ENCODE measurements around the gene VTA1. TPM values are rescaled to one million over a fixed set of nuclear protein-coding genes. Genes with fewer than 3 reads are reported as not detected.
"Not testable (repeated sequence)": the region's sequence is repeated elsewhere in the genome, so short reads cannot be mapped to it uniquely, and the experiment has no call there.

VTA1 gene
- polyA plus RNA-seq, 5 donors: 57.5 to 86.2 (median 73.6) TPM

DNA sequence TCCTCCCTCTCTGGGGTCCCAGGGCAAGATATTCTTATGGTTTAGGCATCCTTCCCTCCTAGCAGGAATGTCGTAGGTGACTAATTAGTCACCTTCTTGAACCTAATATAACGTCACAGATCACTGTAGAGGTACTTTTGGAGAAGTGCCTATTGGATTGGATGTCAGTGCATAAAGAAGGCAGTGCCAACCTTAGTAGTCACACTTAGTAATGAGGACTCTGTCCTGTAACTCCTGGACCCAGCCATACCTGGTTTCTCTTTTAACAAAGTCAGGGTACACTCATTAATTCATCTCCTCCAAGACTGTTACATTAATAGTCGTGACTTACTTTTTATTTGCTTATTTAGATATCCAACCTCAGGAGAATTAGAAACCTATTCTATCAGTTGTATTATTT is 20.0 kb downstream of the VTA1 start:
- DNase-seq: no peak

DNA sequence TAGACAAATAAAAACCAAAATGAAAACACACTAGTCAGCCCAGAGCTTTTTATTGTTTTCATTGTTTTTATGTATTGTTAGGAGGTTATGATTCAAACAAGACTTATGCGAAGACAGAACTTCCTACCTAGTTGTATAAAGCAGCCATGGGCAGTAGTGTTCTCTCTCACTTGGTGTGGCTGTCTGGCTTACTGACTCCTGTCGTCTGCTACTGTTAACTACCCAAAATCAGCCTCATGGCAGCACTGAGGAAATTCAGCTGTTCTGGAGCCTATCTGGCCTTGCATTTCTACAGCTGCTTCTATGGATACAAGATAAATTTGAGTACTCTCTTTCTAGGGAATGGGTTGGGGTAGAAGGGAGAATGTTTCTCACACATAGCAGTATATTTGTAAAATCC is 20.4 kb downstream of the VTA1 start:
- DNase-seq: no peak

DNA sequence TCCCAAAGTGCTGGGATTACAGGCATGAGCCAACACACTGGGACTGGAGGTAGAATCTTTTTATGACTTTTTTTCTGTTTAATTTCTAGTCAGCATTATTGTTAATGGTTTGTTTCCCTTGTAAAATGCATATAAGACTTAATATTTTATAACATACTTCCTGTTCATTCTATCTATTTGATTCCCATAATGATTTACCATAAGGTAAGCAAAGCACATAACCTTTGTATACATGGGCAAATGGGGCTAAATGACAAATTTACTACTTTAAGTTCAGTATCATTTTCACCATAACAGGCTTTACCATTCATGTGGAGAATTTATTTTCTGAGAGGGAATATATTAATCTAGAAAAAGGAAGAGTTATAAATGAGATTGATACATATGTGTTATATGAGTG is 24.3 kb downstream of the VTA1 start:
- DNase-seq: no peak

DNA sequence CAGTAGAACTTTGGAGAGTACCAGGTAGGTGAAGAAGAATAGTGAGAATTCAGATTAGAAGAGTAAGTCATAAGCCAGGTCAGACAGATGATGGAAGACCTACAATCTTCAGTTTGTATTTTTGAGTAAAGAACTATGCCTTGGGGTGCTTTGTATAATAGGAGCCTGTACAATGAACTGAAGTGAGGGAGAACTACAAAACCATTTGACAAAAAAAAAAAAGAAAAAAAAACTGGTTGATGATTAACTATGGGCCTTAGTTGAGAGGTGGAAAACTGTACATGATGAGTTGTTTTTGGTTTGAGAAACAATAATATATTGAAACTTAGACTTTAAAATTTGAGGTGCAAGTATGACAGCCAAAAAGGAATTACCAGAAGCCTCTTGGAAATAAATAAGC is 25.7 kb downstream of the VTA1 start:
- DNase-seq: no peak

DNA sequence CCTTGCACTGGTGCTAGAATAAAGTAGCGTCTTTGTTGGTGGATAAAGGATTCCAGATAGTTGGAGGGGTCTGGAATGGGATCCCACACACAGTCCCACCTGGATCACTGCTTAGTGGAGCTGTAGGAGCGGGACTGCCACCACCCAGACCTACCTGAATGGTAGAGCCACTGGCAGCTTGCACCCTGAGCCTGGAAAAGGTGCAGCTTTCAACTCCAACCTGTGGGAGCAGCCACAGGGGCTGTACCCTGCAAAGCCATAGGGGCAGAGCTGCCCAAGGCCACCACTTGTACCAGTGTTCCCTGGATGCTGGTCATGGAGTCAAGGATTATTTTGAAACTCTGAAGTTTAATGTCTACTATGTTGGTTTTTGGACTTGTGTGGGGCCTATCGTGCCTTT is 26.9 kb downstream of the VTA1 start:
- no peak for DNase-seq

DNA sequence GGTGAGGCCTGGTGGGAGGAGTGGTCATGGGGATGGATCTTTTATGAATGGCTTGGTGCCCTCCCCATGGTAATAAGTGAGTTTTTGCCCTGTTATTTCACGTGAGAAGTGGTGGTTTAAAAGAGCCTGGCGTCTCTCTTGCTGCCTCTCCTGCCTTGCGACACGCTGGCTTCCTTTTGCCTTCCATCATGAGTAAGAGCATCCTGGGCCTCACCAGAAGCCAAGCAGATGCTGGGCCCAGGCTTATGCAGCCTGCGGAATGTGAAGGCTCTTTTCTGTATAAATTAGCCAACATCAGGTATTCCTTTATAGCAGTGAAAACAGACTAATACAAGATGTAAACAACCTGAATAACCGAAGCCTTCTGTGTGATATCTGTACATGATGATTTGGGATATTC is 27.6 kb downstream of the VTA1 start:
- DNase-seq: no peak

DNA sequence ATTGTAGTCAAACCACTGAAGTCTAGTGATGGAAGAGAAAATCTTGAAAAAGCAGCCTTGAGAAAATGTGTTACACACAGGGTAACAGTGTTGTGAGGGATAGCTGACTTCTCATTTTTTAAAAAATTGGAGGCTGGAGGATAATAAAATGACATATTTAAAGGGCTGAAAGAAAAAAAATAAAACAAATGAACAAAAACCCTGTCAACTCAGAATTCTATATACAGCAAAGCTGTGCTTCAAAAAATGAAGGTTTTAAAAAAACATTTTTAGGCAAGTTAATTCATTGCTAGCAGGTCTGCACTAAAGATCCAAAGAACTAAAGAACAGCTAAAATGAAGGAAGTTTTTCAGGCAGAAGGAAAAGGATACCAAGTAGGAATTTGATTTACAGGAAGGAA is 31.1 kb downstream of the VTA1 start:
- no peak for DNase-seq

DNA sequence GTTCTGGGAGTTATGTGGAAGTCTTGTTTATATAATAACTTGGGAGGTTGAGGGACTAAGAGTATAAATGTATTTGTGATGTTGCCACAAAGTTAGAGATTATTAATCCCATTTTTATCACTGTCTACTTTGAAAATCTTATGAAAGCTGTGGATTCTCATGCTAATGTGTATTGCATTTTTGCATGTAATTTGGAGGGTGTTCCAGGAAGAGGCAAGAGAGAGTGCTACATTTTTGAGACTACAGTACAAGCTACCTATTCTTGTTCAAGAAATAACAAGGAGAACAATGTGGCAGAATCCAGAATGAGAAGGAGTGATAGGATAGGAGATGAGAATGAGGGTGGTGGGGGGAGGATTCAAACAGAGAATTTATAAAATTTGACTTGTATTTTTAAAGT is 34.9 kb downstream of the VTA1 start:
- DNase-seq: no peak

DNA sequence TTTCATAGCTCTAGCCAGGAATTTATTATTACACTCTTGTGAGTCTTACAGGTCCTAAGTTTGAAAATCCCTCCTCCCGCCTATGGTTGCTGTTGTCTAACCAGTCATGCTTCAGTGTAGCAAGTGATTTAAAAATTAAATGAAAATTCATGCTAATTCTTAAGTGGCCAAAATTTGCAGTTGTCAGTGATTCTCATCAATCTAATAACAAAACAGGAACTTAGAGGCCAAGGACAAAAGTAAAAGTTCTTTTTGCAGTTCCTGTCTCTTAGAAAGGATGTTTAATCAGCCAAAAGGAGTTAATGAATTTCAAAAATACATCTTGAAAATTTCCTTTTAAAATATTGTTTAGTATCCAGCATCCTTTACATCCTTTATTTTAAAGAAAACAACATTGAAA is 36.3 kb downstream of the VTA1 start:
- no peak for DNase-seq

DNA sequence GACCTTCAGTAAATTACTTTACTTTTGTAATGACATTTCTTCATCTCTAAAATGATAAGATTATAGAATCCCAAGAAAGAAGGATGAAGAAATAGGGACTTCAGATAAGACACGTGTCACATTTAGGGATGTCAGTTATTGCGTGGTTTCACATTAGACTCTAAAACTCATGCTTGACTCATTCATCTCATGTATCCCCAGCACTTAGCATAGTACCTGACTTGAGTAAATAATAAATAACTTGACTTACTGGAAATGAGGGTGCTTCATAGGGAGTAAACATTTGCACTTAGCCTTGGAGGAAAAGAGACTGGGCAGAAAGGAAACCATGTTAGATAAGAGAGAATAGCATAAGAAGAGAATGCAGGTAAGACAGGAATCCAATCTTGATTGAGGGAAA is 37.2 kb downstream of the VTA1 start:
- DNase-seq: no peak

DNA sequence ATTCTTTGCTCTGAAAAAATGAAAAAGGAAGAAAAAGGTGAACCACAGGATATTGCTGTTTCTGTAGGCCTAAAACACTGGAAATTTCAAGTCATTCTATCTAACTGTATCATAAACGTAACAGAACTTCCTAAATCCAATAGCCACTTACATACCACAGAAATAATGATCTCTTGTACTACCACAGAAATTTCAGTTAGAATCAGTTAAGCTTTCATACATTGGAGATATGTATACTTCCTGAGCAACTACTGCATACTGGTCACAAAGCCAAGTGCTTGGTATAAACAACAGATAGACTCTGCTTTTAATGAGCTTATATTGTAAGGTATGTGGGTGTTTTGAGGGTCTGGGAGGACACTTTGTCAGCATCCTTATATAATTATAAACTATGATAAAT is 38.6 kb downstream of the VTA1 start:
- no peak for DNase-seq

DNA sequence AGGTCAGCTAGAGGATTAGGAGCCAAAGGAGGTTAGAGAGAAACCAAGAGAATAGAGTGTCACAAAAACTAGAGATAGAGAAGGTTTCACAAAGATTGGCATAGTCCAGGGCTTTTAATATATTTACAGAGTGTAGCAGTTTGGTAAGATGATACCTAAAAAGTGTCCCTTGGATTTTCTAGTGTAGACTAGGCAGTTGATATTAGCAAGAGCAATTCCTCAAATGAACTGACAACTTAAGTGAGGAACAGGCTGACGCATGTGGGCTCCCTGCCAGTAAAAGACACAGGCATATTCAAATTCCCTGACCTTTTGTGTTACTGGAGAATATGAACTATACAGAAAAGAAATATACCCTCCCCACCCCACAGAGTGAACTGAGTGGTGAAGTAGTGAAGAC is 40.1 kb downstream of the VTA1 start:
- peak in 1 of 2 donors; percentile 5 for DNase-seq

DNA sequence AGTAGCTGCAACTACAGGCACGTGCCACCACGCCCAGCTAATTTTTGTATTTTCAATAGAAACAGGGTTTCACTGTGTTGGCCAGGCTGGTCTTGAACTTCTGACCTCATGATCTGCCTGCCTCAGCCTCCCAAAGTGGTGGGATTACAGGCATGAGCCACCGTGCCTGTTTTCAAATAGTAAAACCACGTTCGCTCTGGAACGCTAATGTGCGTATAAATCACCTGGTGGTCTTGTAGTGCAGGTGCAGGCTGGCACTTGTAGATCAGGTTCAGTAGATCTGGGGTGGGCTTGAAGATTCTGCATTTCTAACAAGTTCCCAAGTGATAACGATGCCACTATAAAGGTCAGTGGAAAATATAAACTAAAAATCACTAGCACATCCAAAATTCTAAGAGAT is 41.3 kb downstream of the VTA1 start:
- not testable (repeated sequence) for DNase-seq

DNA sequence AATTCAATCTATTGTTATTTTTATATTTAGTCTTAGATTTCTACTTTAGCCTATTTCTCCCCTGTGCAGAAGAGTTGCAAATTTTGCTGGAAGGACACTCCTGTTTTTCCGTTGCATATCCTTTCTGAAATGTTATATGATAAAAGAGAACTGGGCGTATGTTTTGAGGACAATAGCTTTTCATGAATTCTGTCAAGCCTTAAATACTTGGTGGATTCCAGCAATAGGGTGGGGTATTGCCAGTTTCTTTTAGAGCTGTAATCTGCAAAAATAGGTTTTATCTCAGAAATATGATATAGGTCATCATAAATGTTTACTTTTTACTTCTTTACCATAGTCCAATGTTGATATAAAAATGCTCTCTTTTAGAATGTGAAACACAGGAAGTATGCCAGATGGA is 42.0 kb downstream of the VTA1 start:
- no peak for DNase-seq

DNA sequence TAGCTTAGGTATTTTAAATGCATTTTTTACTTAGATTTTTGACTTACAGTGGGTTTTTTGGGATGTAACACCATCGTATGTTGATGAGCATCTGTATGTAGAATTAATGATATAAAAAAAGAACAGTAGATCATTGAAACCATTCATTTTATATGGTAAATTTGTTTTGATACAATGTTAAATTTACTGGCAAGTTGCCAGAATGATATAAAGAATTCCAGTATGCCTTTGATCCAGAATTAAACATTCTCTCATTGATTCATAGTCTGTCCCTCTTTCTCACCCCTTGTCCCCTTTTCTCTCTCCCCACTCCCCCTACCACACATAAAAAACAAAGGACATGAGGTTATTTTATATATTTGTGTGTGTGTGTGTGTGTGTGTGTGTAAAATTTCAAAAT is 45.3 kb downstream of the VTA1 start:
- DNase-seq: no peak

DNA sequence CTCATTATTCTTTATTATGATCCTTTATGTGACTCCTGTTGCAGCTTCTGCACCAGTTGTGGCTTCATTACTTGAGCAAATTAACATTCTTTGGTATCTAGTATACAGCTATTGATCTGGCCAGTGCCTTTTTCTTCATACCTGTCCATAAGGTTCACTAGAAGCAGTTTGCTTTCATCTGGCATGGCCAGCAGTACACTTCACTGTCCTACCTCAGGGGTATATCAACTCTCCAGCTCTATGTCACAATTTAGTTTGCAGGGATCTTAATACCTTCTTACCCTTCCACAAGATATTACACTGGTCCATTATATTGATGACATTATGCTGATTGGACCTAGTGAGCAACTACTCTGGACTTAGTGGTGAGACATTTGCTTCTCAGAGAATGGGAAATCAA is 46.6 kb downstream of the VTA1 start:
- no peak for DNase-seq

DNA sequence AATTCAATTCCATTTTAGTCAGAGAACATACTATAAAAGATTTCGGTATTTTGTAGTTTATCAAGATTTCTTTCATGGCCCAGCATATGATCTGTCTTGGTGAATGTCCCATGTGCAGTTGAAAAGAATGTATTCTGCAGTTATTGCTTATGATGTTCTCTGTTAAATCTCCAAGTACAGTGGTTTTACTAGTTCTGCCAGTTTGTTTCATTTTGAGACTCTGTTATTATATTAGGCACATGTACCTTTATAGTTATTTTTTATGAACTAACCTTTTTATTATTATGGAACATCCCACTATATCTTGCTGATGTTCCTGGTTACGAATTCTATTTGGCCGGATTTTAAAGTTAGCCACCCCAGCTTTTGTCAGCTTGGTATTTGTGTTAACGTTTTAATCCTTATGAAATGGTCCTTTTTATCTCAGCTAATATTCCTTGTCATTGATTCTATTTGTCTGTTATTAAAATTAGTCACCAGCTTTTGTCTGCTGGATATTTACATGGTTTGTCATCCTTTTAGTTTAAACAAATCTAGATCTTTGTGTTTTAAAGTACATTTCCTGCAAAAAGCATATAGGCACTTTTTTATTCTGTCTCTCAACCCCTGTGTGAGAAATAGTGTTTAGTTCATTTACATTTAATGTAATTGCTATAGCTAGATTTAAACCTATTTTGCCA is 48.9 kb downstream of the VTA1 start:
- DNase-seq: no peak

DNA sequence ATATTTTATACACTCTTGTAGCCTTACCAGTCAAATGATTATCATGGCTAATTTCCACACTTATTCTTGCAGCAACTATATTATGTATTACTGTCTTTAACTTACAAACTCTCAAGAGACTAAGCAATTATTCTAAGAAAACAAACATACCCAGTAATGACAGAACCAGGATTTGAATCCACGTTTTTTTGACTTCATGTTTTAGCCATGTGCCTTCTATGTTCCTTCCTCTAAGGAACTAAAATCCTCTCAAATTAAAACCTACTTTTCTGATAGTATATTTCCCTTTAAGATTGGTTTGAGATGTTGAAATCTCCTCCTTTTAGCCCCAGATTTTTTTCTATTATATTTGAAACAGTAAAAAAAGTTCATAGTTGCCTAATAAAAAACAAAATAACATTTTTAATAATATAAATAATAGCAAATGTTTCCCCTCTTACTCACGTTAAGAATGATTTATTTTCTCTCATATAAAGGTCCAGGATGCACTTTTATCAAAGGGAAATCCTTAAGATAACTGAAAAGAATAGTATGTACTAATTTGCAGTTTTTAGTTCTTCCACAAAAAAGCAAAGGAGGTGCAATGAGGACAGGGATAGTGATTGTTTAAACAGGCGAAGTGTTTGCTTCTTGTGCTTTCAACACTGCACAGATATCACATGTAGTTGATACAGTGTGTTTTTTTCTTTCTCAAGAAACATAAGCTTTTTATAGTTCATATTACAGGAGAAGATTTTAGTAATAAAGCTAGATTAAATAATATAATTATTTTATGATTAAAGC is 54.0 kb downstream of the VTA1 start:
- no peak for DNase-seq

DNA sequence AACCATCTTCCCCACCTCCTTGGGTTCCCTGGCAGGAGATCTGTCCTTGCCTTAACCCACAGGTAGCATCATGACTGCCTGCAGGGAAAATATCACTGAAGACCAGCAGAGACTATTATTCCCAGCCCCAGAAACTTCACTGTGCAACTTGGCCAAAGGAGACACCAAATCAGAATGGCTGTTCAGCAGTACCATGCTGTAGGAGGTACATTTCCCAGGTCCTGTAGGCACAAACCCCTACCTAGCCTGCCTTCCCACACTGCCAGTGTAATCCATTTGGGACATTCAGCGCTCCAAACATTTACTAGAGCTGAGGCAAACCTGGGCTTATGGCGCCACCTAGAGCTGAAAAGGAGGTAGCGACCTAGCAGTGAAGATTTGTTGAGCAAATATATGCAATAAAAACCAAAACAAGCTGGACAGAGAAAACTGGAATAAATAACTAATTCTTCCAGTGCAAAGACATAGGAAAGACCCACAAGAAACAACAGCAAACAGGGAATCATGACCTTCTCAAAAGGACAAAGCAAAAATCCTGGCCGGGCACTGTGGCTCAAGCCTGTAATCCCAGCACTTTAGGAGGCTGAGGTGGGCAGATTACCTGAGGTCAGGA is 60.3 kb downstream of the VTA1 start:
- no peak for DNase-seq

DNA sequence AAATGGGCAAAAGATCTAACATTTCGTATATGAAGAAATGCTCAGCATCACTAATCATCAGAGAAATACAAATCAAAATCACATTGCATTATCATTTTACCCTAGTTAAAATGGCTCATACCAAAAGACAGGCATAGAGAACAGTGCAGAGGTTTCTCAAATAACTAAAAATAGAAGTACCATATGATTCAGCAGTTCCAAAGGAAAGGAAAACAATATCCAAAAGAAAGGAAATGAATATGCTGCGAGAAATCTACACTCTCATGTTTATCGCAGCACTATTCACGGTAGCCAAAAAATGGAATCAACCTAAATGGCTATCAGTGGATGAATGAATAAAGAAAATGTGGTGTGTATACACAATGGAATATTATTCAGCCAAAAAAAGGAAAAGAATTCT is 63.5 kb downstream of the VTA1 start:
- no peak for DNase-seq

DNA sequence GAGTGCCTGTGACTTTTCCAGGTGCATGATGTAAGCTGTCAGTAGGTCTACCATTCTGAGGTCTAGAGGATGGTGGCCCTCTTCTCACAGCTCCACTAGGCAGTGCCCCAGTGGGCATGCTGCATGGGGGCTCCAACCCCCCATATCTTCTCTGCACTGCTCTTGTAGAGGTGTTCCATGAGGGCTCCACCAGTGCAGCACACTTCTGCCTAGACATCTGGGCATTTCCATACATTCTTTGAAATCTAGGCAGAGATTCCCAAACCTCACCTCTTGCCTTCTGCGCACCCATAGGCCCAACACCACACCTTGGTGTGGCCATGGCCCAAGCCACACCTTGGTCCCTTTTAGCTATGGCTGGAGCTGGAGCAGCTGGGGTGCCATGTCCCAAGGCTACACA is 66.3 kb downstream of the VTA1 start:
- DNase-seq: no peak

DNA sequence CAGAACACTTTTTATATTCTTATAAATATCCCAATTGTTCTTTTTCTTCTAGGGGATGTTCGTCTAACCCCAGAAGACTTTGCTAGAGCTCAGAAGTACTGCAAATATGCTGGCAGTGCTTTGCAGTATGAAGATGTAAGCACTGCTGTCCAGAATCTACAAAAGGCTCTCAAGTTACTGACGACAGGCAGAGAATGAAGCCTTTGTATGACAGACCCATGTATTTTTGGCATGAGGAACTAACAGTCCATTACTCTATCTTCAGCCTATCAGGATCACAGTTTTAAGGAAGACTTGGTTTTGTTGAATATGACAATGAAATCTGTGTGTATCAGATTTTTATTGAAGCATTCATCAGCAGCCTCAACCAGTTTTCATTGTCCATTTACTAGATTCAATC is 71.4 kb downstream of the VTA1 start:
- DNase-seq: no peak

DNA sequence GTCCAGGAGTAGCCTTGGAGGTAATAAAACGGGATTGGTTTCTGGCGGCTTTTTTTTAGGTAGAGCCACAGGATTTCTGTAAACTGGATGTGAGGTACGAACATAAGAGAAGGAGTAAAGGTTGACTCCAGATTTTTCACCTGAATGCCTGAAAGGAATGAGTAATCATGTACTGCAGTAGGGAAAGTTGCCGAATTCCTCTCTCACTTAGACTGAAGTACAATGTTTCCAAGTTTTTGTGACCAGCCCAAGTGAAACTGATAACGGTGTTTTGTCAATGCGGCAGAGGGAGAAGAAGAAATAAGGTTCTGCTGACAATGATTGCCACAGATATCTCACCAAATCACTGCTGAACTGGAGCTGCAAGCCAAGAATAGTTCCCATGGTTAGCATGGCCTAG is 75.0 kb downstream of the VTA1 start:
- DNase-seq: no peak

Data from right lung (tissue), 5 donors.